Esophagus squamous epithelium (tissue), 5 donors: ENCODE measurements around the gene THADA. TPM values are rescaled to one million over a fixed set of nuclear protein-coding genes. Genes with fewer than 3 reads are reported as not detected.

Experiments used
- DNase-seq: peaks from one replicate; lab custom pipeline; 2025; lab: John Stamatoyannopoulos, UW
- H3K27ac ChIP-seq, 4 donors: fragments of 200-600 bp; sonication (generic); one replicate each; pipeline ENCODE4 v1.5.1; 2016 to 2019; ENCODE audit warnings: mild to moderate bottlenecking in 1 of 4
- H3K27me3 ChIP-seq, 4 donors: fragments of 200-600 bp; sonication (generic); 1 replicate in 3 of 4; 2 replicates in 1 of 4; pipeline versions ENCODE4 v1.5.1 to v1.6.0; 2017 to 2021; ENCODE audit warnings: antibody characterized with exemption in 1 of 4
- H3K36me3 ChIP-seq, 3 donors: fragments of 200-600 bp; sonication (generic); one replicate each; pipeline ENCODE4 v1.5.1; 2016 to 2019
- H3K4me1 ChIP-seq, 3 donors: fragments of 200-600 bp; sonication (generic); one replicate each; pipeline ENCODE4 v1.5.1; 2017 to 2019
- H3K4me3 ChIP-seq, 4 donors: fragments of 200-600 bp; sonication (generic); 1 replicate in 3 of 4; 2 replicates in 1 of 4; pipeline ENCODE4 v1.5.1; 2016 to 2019; ENCODE audit warnings: mild to moderate bottlenecking in 2 of 4, moderate library complexity in 1 of 4
- H3K9me3 ChIP-seq, 3 donors: fragments of 200-600 bp; sonication (generic); one replicate each; pipeline ENCODE4 v1.5.1; 2016 to 2019
- POLR2A ChIP-seq, 4 donors: fragments of 450-650 bp; IDR thresholded peaks; one replicate each; pipeline ENCODE4 v1.6.1; 2017; ENCODE audit warnings: antibody characterized with exemption in 4 of 4, mild to moderate bottlenecking in 4 of 4, moderate library complexity in 3 of 4
- WGBS, 2 donors: methylation state at CpG; one replicate each; pipeline ENCODE4 v1.1.5; 2018; 5-methylcytosine and 5-hydroxymethylcytosine counted together
- intact Hi-C: fragments of 100-400 bp; cut with DNase I; formaldehyde crosslinking; loops from one replicate; pipeline ENCODE4 v1.15.0; 2022
- total RNA-seq, 4 donors: library from RNA; depleted of rRNA; stranded (reverse); fragments of >200 nt; gene quantifications; one replicate each; pipeline ENCODE4 v1.1.0, GENCODE V29; 2016
- TF ChIP-seq, protein P1 (sequence below), 6 experiments: fragments of 450-650 bp in 4 of 6; fragments of 200-600 bp in 2 of 6; sonication (generic) in 2 of 6; IDR thresholded peaks; one replicate each; pipeline ENCODE4 v1.5.1; 2016 to 2019; ENCODE audit warnings: antibody characterized with exemption in 6 of 6, mild to moderate bottlenecking in 4 of 6, moderate library complexity in 4 of 6
- donor health status: DM: yes; HTN: yes; CAD: no.

The THADA gene
- total RNA-seq, 4 donors from 2014 or later = 14.0 to 32.2 (median 21.0) TPM

DNA sequence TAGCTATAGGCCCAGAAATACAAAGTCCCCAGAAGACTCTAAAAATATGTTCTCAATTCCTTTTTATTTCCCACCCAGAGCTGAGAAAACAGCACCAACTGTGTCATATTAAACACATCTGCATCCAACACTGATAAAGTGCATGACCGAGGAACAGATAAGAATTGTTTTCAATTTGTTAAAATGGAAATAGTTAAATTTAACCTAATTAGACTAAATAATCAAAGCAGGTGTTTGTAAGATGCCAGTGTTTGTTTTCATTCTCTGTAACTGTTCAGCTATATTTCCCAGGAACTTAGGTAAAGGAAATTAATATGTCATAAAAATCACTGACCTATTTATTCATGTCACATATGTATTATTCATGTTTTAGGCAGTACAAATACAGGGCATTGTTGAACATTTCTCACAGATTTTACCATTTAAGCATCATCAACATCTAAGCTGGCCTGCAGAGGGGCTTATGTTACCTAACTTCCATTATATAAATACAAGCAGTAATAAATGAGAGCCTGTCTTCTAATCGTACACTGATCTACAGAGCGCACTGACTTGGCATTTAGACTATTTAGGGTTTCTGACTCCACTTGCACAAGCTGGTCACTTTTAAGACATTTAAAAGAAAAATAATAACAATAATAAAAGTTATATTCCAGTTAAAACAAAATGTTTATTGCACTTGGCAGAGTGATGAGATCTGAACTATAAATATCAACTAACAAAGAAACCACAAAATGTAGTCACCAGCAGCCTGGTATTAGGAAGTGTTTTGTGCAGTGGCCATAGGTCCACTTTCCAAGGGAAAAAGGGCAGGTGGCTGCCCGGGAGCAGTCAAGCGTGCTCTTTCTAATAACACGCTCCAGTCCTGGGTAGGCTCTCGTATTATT, 282.8 kb downstream of the THADA start:
- H3K27ac ChIP-seq = peak overlapping the region in 3 of 4 donors; percentile 53 to 75 (median 62)
- intact Hi-C loops = no loop called here
- H3K36me3 ChIP-seq = no peaks in the 10 kb centered on the region
- H3K4me1 ChIP-seq = peaks cover 0 to 47% (median 13%) of the 10 kb centered on the region in 3 donors
- no peaks in the 10 kb centered on the region for H3K9me3 ChIP-seq
- H3K4me3 ChIP-seq = no peak overlapping the region
- WGBS, 2 donors = 71 to 83% methylated on average over 7 of the region's 7 CpGs
- TF ChIP-seq, protein P1, sequence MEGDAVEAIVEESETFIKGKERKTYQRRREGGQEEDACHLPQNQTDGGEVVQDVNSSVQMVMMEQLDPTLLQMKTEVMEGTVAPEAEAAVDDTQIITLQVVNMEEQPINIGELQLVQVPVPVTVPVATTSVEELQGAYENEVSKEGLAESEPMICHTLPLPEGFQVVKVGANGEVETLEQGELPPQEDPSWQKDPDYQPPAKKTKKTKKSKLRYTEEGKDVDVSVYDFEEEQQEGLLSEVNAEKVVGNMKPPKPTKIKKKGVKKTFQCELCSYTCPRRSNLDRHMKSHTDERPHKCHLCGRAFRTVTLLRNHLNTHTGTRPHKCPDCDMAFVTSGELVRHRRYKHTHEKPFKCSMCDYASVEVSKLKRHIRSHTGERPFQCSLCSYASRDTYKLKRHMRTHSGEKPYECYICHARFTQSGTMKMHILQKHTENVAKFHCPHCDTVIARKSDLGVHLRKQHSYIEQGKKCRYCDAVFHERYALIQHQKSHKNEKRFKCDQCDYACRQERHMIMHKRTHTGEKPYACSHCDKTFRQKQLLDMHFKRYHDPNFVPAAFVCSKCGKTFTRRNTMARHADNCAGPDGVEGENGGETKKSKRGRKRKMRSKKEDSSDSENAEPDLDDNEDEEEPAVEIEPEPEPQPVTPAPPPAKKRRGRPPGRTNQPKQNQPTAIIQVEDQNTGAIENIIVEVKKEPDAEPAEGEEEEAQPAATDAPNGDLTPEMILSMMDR (IDR thresholded peaks at IDR 0.05) = no peak
- TF ChIP-seq POLR2A (IDR thresholded peaks at IDR 0.05) = no peak
- no peaks in the 10 kb centered on the region for H3K27me3 ChIP-seq
- no peak for DNase-seq

DNA sequence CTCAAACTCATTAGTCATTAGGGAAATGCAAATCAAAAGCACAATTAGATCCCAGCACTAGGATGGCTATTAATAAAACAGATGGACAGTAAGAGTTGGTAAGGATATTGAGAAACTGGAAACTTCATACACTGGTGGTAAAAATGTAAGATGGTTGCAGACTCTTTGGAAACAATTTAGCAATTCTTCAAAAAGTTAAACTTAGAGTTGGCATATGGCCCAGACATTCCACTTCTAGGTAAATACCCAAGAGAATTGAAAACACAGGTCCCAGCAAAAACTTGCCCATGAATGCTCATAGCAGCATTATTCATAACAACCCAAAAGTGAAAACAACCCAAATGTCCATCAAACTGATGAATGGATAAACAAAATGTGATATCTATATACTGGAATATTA, 284.6 kb downstream of the THADA start:
- intact Hi-C loops = no loop called here
- H3K4me1 ChIP-seq = peaks cover 0 to 60% (median 23%) of the 10 kb centered on the region in 3 donors
- peak overlapping the region in 3 of 4 donors; percentile 38 to 62 (median 53) for H3K27ac ChIP-seq
- H3K4me3 ChIP-seq = no peak overlapping the region
- H3K36me3 ChIP-seq = no peaks in the 10 kb centered on the region
- no peaks in the 10 kb centered on the region for H3K27me3 ChIP-seq
- DNase-seq = no peak
- H3K9me3 ChIP-seq = no peaks in the 10 kb centered on the region
- TF ChIP-seq, protein P1 (IDR thresholded peaks at IDR 0.05) = no peak
- TF ChIP-seq POLR2A (IDR thresholded peaks at IDR 0.05) = no peak

DNA sequence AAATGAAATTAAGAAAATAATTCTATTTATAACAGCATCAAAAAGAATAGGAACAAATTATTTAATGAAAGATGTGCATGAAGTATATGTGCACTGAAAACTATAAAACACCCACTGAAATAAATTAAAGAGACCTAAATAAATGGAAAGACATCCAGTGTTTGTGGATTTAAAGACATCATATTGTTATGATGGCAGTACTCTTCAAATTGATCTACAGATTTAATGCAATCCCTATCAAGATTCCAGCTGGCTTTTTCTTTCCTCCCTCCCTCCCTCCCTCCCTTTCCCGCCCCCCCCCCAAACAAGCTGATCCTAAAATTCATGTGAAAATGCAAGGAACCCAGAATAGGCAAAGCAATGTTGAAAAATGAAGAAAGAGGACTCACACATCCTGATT, 285.9 kb downstream of the THADA start:
- Histone ChIP-seq H3K36me3 (no peaks in the 10 kb centered on the region), H3K4me1 (peaks cover 0 to 70% (median 33%) of the 10 kb centered on the region in 3 donors), H3K27me3 (no peaks in the 10 kb centered on the region), H3K9me3 (no peaks in the 10 kb centered on the region), H3K4me3 (no peak overlapping the region), H3K27ac (no peak overlapping the region)
- 0 to 40% methylated on average over 1 of the region's 1 CpG for WGBS, 2 donors
- intact Hi-C loops = no loop called here
- DNase-seq = no peak
- TF ChIP-seq POLR2A (IDR thresholded peaks at IDR 0.05) = no peak
- TF ChIP-seq, protein P1 (IDR thresholded peaks at IDR 0.05) = no peak

GRCh38 chr2:43307973-43308372, 287.9 kb downstream of the THADA start:
- Histone ChIP-seq H3K27ac (no peak overlapping the region), H3K9me3 (no peaks in the 10 kb centered on the region), H3K4me1 (peaks cover 0 to 70% (median 36%) of the 10 kb centered on the region in 3 donors), H3K4me3 (no peak overlapping the region), H3K27me3 (no peaks in the 10 kb centered on the region), H3K36me3 (no peaks in the 10 kb centered on the region)
- intact Hi-C loops = no loop called here
- no peak for TF ChIP-seq POLR2A (IDR thresholded peaks at IDR 0.05)
- 96 to 100% methylated on average over 3 of the region's 3 CpGs for WGBS, 2 donors
- DNase-seq = no peak

- H3K27ac ChIP-seq = peak overlapping the region in 1 of 4 donors; percentile 5
- intact Hi-C loops = no loop called here
- H3K4me3 ChIP-seq = no peak overlapping the region
- no peak for DNase-seq
- peaks cover 0 to 70% (median 42%) of the 10 kb centered on the region in 3 donors for H3K4me1 ChIP-seq
- H3K9me3 ChIP-seq = no peaks in the 10 kb centered on the region
- no peaks in the 10 kb centered on the region for H3K36me3 ChIP-seq
- WGBS, 2 donors = 19 to 55% methylated on average over 1 to 2 of the region's 2 CpGs
- TF ChIP-seq POLR2A (IDR thresholded peaks at IDR 0.05) = no peak
- TF ChIP-seq, protein P1 (IDR thresholded peaks at IDR 0.05) = no peak
- H3K27me3 ChIP-seq = no peaks in the 10 kb centered on the region
Measured at GRCh38 chr2:43307046-43307445, 288.8 kb downstream of the THADA start.
